Gastroesophageal sphincter (tissue), 4 donors: ENCODE data around the gene B4GALT1. TPM values are rescaled to one million over a fixed set of nuclear protein-coding genes. Genes with fewer than 3 reads are reported as not detected.

ENCODE experiments used
- ATAC-seq: fragments of 150-250 bp; one replicate; pipeline ENCODE4 v1.9.1; 2016; ENCODE audit warnings: mild to moderate bottlenecking, moderate library complexity
- H3K27ac ChIP-seq, 4 donors: fragments of 200-600 bp; sonication (generic) in 3 of 4; 1 replicate in 3 of 4; 2 replicates in 1 of 4; pipeline ENCODE4 v1.5.1; 2016 to 2019
- H3K27me3 ChIP-seq: fragments of 200-600 bp; sonication (generic); one replicate; pipeline ENCODE4 v1.5.1; 2019
- H3K36me3 ChIP-seq, 2 donors: fragments of 200-600 bp; sonication (generic); one replicate each; pipeline ENCODE4 v1.5.1; 2019; ENCODE audit warnings: control low read depth in 1 of 2
- H3K4me1 ChIP-seq, 3 donors: fragments of 200-600 bp; sonication (generic); 1 replicate in 2 of 3; 2 replicates in 1 of 3; pipeline ENCODE4 v1.5.1; 2016 to 2019; ENCODE audit warnings: control low read depth in 2 of 3
- H3K4me3 ChIP-seq, 2 donors: fragments of 200-600 bp; sonication (generic); one replicate each; pipeline ENCODE4 v1.5.1; 2019; ENCODE audit warnings: mild to moderate bottlenecking in 1 of 2, moderate library complexity in 1 of 2
- H3K9me3 ChIP-seq, 3 donors: fragments of 200-600 bp; sonication (generic); one replicate each; pipeline ENCODE4 v1.5.1; 2017 to 2019; ENCODE audit warnings: control low read depth in 2 of 3
- CTCF ChIP-seq, 4 experiments: fragments of 200-600 bp in 2 of 4; fragments of 450-650 bp in 2 of 4; sonication (generic) in 1 of 4; IDR thresholded peaks; one replicate each; pipeline ENCODE4 v1.5.1; 2017 to 2019; ENCODE audit warnings: antibody characterized with exemption in 4 of 4, mild to moderate bottlenecking in 2 of 4, moderate library complexity in 2 of 4
- EP300 ChIP-seq: sonication (generic); formaldehyde crosslinking; IDR thresholded peaks from one replicate; pipeline ENCODE4 v1.6.1; 2017; ENCODE audit warnings: antibody characterized with exemption, mild to moderate bottlenecking
- POLR2A ChIP-seq, 2 donors: fragments of 450-650 bp; IDR thresholded peaks; one replicate each; pipeline ENCODE4 v1.6.1; 2017; ENCODE audit warnings: antibody characterized with exemption in 2 of 2, mild to moderate bottlenecking in 2 of 2, moderate library complexity in 1 of 2
- POLR2AphosphoS5 ChIP-seq: sonication (generic); formaldehyde crosslinking; IDR thresholded peaks from one replicate; pipeline ENCODE4 v1.6.1; 2017; ENCODE audit warnings: antibody characterized with exemption
- WGBS, 2 donors: methylation state at CpG; one replicate each; pipeline ENCODE4 v1.1.5; 2018; ENCODE audit warnings: low coverage in 1 of 2; 5-methylcytosine and 5-hydroxymethylcytosine counted together
- total RNA-seq, 4 donors: library from RNA; depleted of rRNA; stranded (reverse); fragments of >200 nt; gene quantifications; one replicate each; pipeline ENCODE4 v1.1.0, GENCODE V29; 2016

Gene B4GALT1
- total RNA-seq, 4 donors from 2014 or later: 22.9 to 43.3 (median 31.0) TPM

- peak; percentile 47 for ATAC-seq
- peak; percentile 64 for TF ChIP-seq POLR2AphosphoS5
- peak; percentile 40 to 92 (median 84) for TF ChIP-seq CTCF (IDR thresholded peaks at IDR 0.05)
- TF ChIP-seq EP300: no peak
- no peak for TF ChIP-seq POLR2A (IDR thresholded peaks at IDR 0.05)
- H3K27me3 ChIP-seq: no peaks in the 10 kb centered on the region
- peak overlapping the region in 2 of 4 donors; percentile 16 to 41 for H3K27ac ChIP-seq
- no peaks in the 10 kb centered on the region for H3K36me3 ChIP-seq
- peaks cover 0 to 5% (median 0%) of the 10 kb centered on the region in 3 donors for H3K9me3 ChIP-seq
- H3K4me1 ChIP-seq: peaks cover 0 to 17% (median 0%) of the 10 kb centered on the region in 3 donors
- 10 to 13% methylated on average over 9 of the region's 9 CpGs for WGBS, 2 donors
- no peak overlapping the region for H3K4me3 ChIP-seq
Measured at GRCh38 chr9:33081128-33081851, 85.8 kb downstream of the B4GALT1 start.

- 58 to 62% methylated on average over 5 to 6 of the region's 6 CpGs for WGBS, 2 donors
- ATAC-seq: no peak
Measured at GRCh38 chr9:33080534-33080933, 86.6 kb downstream of the B4GALT1 start.

DNA sequence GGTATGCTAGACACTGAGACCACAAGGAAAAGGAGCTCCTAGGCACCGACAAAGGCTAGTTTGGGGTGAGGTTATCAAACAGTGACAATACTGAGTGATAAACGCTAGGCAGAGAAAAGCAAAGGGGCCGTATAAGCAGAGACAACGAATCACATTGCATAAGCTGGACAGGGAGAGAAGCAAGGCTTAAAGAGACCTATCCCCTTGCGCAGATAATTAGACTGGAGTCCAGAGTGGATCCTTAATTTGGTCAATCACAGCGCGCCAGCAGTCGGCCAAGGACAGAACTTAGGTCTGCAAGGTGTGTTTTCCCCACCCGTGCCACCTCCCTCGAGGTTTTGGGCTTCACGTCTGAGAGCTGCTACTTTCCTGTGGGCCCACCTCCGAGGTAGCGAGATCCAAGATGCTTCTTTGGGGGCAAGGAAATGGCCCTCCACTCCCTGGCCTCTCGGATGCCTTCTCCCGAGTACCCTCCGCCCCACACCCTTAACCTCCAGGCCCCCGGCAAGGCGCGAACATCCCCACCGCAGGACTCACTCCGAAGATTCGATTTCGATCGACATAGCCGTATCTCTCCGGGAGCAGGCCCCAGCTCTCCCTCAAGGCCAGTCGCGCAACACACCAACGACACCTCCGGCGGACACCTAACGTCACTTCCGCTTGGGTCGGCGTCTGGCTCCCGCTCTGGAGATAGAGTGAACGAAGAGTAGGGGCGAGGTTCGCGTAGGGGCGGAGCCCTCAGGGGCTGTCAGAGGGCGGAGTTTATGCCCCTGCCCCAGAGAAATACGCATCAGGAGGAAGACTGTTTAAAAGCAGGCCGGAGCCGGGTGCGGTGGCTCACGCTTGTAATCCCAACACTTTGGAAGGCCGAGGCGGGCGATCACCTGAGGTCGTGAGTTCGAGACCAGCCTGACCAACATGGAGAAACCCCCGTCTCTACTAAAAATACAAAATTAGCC is 90.8 kb downstream of the B4GALT1 start, which contains the start of gene SMU1:
Gene SMU1, minus strand, starts transcription at position 629 of the 959 bp plus-strand sequence. Its CDS starts 66 bp downstream, at position 563.
- Histone ChIP-seq H3K9me3 (no peaks in the 10 kb centered on the region), H3K27ac (peak within 1 kb of the TSS; percentile 89 to 96 (median 95)), H3K36me3 (peaks cover 0 to 28% of the 10 kb centered on the region in 2 donors), H3K4me3 (peak within 1 kb of the TSS; percentile 73 to 79), H3K4me1 (peaks cover 0 to 46% (median 0%) of the 10 kb centered on the region in 3 donors), H3K27me3 (no peaks in the 10 kb centered on the region)
- ATAC-seq: peak; percentile 99
- 0 to 2% methylated on average over 6 to 11 of the region's 53 CpGs for WGBS, 2 donors
- TF ChIP-seq EP300 (no peak), CTCF (IDR thresholded peaks at IDR 0.05) (no peak), POLR2A (IDR thresholded peaks at IDR 0.05) (peak; percentile 59 to 68), POLR2AphosphoS5 (peak; percentile 89)

More at GRCh38 chr9:33080534-33080933, 86.6 kb downstream of the B4GALT1 start:
- Histone ChIP-seq H3K4me3 (no peak overlapping the region), H3K36me3 (no peaks in the 10 kb centered on the region), H3K9me3 (peaks cover 0 to 2% (median 0%) of the 10 kb centered on the region in 3 donors), H3K27me3 (no peaks in the 10 kb centered on the region), H3K4me1 (peaks cover 0 to 23% (median 0%) of the 10 kb centered on the region in 3 donors), H3K27ac (peak overlapping the region in 1 of 4 donors; percentile 41)
- TF ChIP-seq POLR2AphosphoS5 (no peak), EP300 (no peak), POLR2A (IDR thresholded peaks at IDR 0.05) (no peak), CTCF (IDR thresholded peaks at IDR 0.05) (no peak)

DNA sequence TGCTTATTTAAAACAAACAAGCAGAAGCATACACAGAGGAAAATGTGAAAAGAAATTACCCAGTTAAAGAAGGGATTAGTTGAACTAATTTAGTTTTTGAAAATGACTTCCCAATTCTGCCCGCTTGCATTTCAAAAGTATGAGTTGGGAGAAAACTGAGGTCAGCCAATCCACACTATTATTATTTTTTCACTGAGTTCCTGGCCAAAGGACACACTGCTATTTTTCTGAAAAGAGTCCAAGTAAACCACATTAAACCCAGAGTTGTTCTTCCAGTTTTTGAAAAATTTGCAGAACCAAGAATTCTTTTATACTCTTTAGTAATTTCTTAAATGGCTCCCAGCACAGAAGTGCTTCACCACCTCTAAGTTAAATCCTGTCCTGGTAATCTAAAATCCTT is 98.1 kb downstream of the B4GALT1 start:
- no peak for ATAC-seq
- no peak overlapping the region for H3K4me3 ChIP-seq
- no peak overlapping the region for H3K27ac ChIP-seq
- no peak for TF ChIP-seq EP300
- no peak for TF ChIP-seq POLR2A (IDR thresholded peaks at IDR 0.05)
- no peak for TF ChIP-seq POLR2AphosphoS5
- no peak for TF ChIP-seq CTCF (IDR thresholded peaks at IDR 0.05)
- no peaks in the 10 kb centered on the region for H3K27me3 ChIP-seq
- no peaks in the 10 kb centered on the region for H3K9me3 ChIP-seq
- H3K36me3 ChIP-seq: peaks cover 7 to 100% of the 10 kb centered on the region in 2 donors
- 77 to 91% methylated on average over 1 of the region's 1 CpG for WGBS, 2 donors
- peaks cover 0 to 26% (median 0%) of the 10 kb centered on the region in 3 donors for H3K4me1 ChIP-seq
